Pancreas (tissue), 10 donors: ENCODE measurements around the gene CDC25B. TPM values are rescaled to one million over a fixed set of nuclear protein-coding genes. Genes with fewer than 3 reads are reported as not detected.

Experiments used
- ATAC-seq, 4 donors: fragments of 200-7000 bp; cut with Tn5 transposase; one replicate each; pipeline versions ENCODE4 v1.8.0 to v1.9.1; 2020; ENCODE audit warnings: mild to moderate bottlenecking in 4 of 4, moderate library complexity in 4 of 4
- DNase-seq, 6 donors: peaks; one replicate each; pipeline ENCODE4 v3.0.0-alpha.2; 2020
- FAIRE-seq: peaks from 2 replicates; lab custom pipeline; 2012; peaks lifted over from hg19 to GRCh38; lab: Jason Lieb, UNC
- H3K27ac ChIP-seq, 4 donors: fragments of 200-600 bp; sonication (generic); 1 replicate in 3 of 4; 2 replicates in 1 of 4; pipeline versions ENCODE4 v1.5.0 to v1.8.0; 2020
- H3K27me3 ChIP-seq, 4 donors: fragments of 200-600 bp; one replicate each; pipeline ENCODE4 v1.8.0; 2021
- H3K36me3 ChIP-seq, 3 donors: fragments of 200-600 bp; sonication (generic) in 1 of 3; one replicate each; pipeline versions ENCODE4 v1.5.0 to v1.8.0; 2020 to 2021
- H3K4me1 ChIP-seq, 3 donors: fragments of 200-600 bp; one replicate each; pipeline ENCODE4 v1.8.0; 2021
- H3K4me3 ChIP-seq, 4 donors: fragments of 200-600 bp; sonication (generic) in 2 of 4; one replicate each; pipeline versions ENCODE4 v1.5.0 to v1.8.0; 2020 to 2021
- H3K9me3 ChIP-seq, 4 donors: fragments of 200-600 bp; one replicate each; pipeline ENCODE4 v1.8.0; 2021
- CTCF ChIP-seq, 4 donors: fragments of 200-600 bp; sonication (generic) in 3 of 4; IDR thresholded peaks; one replicate each; pipeline versions ENCODE4 v1.5.0 to v1.8.0; 2021; ENCODE audit warnings: antibody characterized with exemption in 4 of 4
- WGBS, 2 donors: extraction: QIAGEN DNeasy Blood & Tissue Kit; methylation state at CpG; one replicate each; pipeline ENCODE4 v1.1.7; 2013; 5-methylcytosine and 5-hydroxymethylcytosine counted together
- intact Hi-C, 3 donors: fragments of 100-400 bp; cut with DNase I; formaldehyde crosslinking; loops; one replicate each; pipeline versions ENCODE4 v1.11.1 to v1.14.2; 2022
- polyA plus RNA-seq, 2 donors: library from polyadenylated mRNA; stranded (reverse); fragments of 200-250 nt; gene quantifications; one replicate each; pipeline ENCODE4 v1.2.3, GENCODE V29; 2013
- total RNA-seq, 6 donors: library from RNA; stranded (reverse); fragmentation: NEBNext Ultra II Directional in 4 of 6; extraction: Animal tissue kit (Norgen Biotek cat#: 25700) in 4 of 6; gene quantifications; one replicate each; pipeline versions ENCODE4 v1.2.1 to v1.2.4, GENCODE V29; 2021 to 2023
- donor health status: healthy with polysubstance abuse.
- donor health status: DM: no; HTN: no; CAD: no; lungs with moderate emphysema.
- donor health status: DM: no; HTN: no; CAD: no.
- donor health status: control.
- donor health status: control.
- donor health status: Bipolar disorder and iron deficiency.
- donor health status: DM: yes; HTN: yes; CAD: no.
- donor health status: DM: no; HTN: no; CAD: no.
- donor health status: DM: no; HTN: no; CAD: no.
- donor health status: DM: yes; HTN: yes; CAD: no.

The CDC25B gene
- total and polyA plus RNA-seq, 8 donors: 3.7 to 28.8 (median 7.9) TPM

- ATAC-seq: no peak
- intact Hi-C loops: no loop called here
- Histone ChIP-seq H3K4me1 (peaks cover 10 to 39% (median 28%) of the 10 kb centered on the region in 3 donors), H3K27me3 (no peaks in the 10 kb centered on the region), H3K27ac (no peak overlapping the region), H3K9me3 (no peaks in the 10 kb centered on the region), H3K36me3 (no peaks in the 10 kb centered on the region), H3K4me3 (no peak overlapping the region)
- 54 to 63% methylated on average over 9 to 10 of the region's 10 CpGs for WGBS, 2 donors
- peak in 2 of 6 donors; percentile 13 to 53 for DNase-seq
- TF ChIP-seq CTCF (IDR thresholded peaks at IDR 0.05): no peak
- no peak for FAIRE-seq
Measured at GRCh38 chr20:3783511-3784195, 12.5 kb upstream of the CDC25B start.

- DNase-seq (peak in 2 of 6 donors; percentile 21 to 72), ATAC-seq (no peak), FAIRE-seq (no peak)
- intact Hi-C loops: no loop called here
- Histone ChIP-seq H3K4me1 (peaks cover 10 to 39% (median 28%) of the 10 kb centered on the region in 3 donors), H3K27me3 (no peaks in the 10 kb centered on the region), H3K4me3 (peak overlapping the region in 1 of 4 donors; percentile 59), H3K36me3 (no peaks in the 10 kb centered on the region), H3K9me3 (no peaks in the 10 kb centered on the region), H3K27ac (no peak overlapping the region)
- no peak for TF ChIP-seq CTCF (IDR thresholded peaks at IDR 0.05)
- 79 to 87% methylated on average over 17 of the region's 17 CpGs for WGBS, 2 donors
Measured at GRCh38 chr20:3784216-3784853, 11.8 kb upstream of the CDC25B start.

- peaks cover 10 to 39% (median 28%) of the 10 kb centered on the region in 3 donors for H3K4me1 ChIP-seq
- intact Hi-C loops: loop anchor here in 1 of 3 donors (5.0 kb wide), 1 partner anchor 37 kb away; the partner anchor contains the start of gene AP5S1
- ATAC-seq (no peak), FAIRE-seq (no peak), DNase-seq (peak in 1 of 6 donors; percentile 53)
- H3K27me3 ChIP-seq: no peaks in the 10 kb centered on the region
- no peak for TF ChIP-seq CTCF (IDR thresholded peaks at IDR 0.05)
- H3K9me3 ChIP-seq: no peaks in the 10 kb centered on the region
- peak overlapping the region in 2 of 4 donors; percentile 59 to 66 for H3K4me3 ChIP-seq
- H3K27ac ChIP-seq: no peak overlapping the region
- WGBS, 2 donors: 86 to 87% methylated on average over 6 of the region's 6 CpGs
- H3K36me3 ChIP-seq: no peaks in the 10 kb centered on the region
Measured at GRCh38 chr20:3784863-3785239, 11.3 kb upstream of the CDC25B start.

GRCh38 chr20:3785240-3786125 lies 10.6 kb upstream of the CDC25B start:
- Histone ChIP-seq H3K4me1 (peaks cover 10 to 39% (median 28%) of the 10 kb centered on the region in 3 donors), H3K27ac (peak overlapping the region; percentile 46 to 65 (median 56)), H3K9me3 (no peaks in the 10 kb centered on the region), H3K27me3 (no peaks in the 10 kb centered on the region), H3K36me3 (no peaks in the 10 kb centered on the region), H3K4me3 (peak overlapping the region; percentile 44 to 66 (median 52))
- DNase-seq (peak in 5 of 6 donors; percentile 38 to 88 (median 51)), ATAC-seq (peak in 1 of 4 donors; percentile 1), FAIRE-seq (no peak)
- intact Hi-C loops: loop anchor here in 1 of 3 donors (5.0 kb wide), 1 partner anchor 37 kb away; the partner anchor contains the start of gene AP5S1
- TF ChIP-seq CTCF (IDR thresholded peaks at IDR 0.05): no peak
- WGBS, 2 donors: 23 to 27% methylated on average over 38 to 79 of the region's 79 CpGs
